Measurements from ENCODE around the gene NOS1AP. TPM values are rescaled to one million over a fixed set of nuclear protein-coding genes. Genes with fewer than 3 reads are reported as not detected.

NOS1AP gene
- total and polyA plus RNA-seq, 9 of the 15 experiments (the other 6 are each of a cell fraction or from before 2014, with no cell fraction given): 0.07 to 1.5 (median 0.22) TPM

DNA sequence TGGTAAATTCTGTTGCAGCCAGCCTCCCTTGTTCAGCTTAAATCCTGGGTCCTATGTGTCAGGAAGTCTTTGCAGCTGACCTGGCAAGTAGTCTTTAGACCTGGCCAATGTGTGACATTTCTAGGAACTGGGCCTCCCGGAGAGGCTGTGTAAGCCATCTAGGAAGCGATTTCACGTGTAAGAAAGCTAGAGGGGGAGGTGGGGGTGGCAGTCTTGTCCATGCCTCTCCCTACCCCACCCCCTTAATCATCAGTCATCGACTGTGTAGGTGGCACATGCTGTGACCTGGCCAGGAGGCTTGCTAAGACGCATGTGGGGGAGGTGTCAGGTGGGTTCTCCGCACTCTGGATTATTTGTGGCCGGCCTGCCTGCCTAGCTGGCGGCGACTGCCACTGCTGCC lies 320.5 kb downstream of the NOS1AP start (continued):
- TF ChIP-seq ZFP30 (CRISPR knock-in tag; IDR thresholded peaks at IDR 0.05; ENCODE audit: borderline replicate concordance) (no peak), MAFK (IDR thresholded peaks at IDR 0.05; ENCODE audit: low read length) (no peak), ARID2 (IDR thresholded peaks at IDR 0.05) (no peak), TARDBP (IDR thresholded peaks at IDR 0.05) (no peak), POLR2G (IDR thresholded peaks at IDR 0.05; ENCODE audit: low read depth, low read length) (no peak), ATF7 (IDR thresholded peaks at IDR 0.05) (no peak), NBN (IDR thresholded peaks at IDR 0.05; ENCODE audit: low read depth) (no peak), ETV1 (tag; conservative IDR thresholded peaks at IDR 0.05; ENCODE audit: low read depth) (no peak), SP2 (IDR thresholded peaks at IDR 0.05; ENCODE audit: extremely low read depth, low read depth, low read length, poor library complexity, severe bottlenecking) (no peak), RBBP5 (IDR thresholded peaks at IDR 0.05; ENCODE audit: borderline replicate concordance, insufficient read depth, low read length, poor library complexity, severe bottlenecking) (no peak), ZNF830 (CRISPR knock-in tag; IDR thresholded peaks at IDR 0.05) (no peak), FOXA1 (IDR thresholded peaks at IDR 0.05; ENCODE audit: borderline replicate concordance) (no peak), CBX5 (IDR thresholded peaks at IDR 0.05; ENCODE audit: borderline replicate concordance, low read depth) (no peak), MYBL2 (IDR thresholded peaks at IDR 0.05; ENCODE audit: low read depth) (no peak), MYBL2 (CRISPR knock-in tag; IDR thresholded peaks at IDR 0.05; ENCODE audit: borderline replicate concordance) (no peak), CEBPB (tag; IDR thresholded peaks at IDR 0.05) (no peak), PTBP1 (IDR thresholded peaks at IDR 0.05; ENCODE audit: low read depth, low read length) (no peak), CEBPG (CRISPR knock-in tag; IDR thresholded peaks at IDR 0.05) (no peak), CEBPG (tag; conservative IDR thresholded peaks at IDR 0.05 in 1 of 2, IDR thresholded peaks at IDR 0.05 in 1 of 2) (no peak), ASH1L (IDR thresholded peaks at IDR 0.05; ENCODE audit: borderline replicate concordance, low read depth, partially characterized antibody) (no peak), RFX1 (IDR thresholded peaks at IDR 0.05) (no peak), TGIF2 (CRISPR knock-in tag; IDR thresholded peaks at IDR 0.05) (no peak), NFIC (IDR thresholded peaks at IDR 0.05) (no peak), SNRNP70 (optimal IDR thresholded peaks at IDR 0.05; ENCODE audit: low read depth, low read length) (no peak)
- TF ChIP-seq, protein P1, sequence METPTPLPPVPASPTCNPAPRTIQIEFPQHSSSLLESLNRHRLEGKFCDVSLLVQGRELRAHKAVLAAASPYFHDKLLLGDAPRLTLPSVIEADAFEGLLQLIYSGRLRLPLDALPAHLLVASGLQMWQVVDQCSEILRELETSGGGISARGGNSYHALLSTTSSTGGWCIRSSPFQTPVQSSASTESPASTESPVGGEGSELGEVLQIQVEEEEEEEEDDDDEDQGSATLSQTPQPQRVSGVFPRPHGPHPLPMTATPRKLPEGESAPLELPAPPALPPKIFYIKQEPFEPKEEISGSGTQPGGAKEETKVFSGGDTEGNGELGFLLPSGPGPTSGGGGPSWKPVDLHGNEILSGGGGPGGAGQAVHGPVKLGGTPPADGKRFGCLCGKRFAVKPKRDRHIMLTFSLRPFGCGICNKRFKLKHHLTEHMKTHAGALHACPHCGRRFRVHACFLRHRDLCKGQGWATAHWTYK (CRISPR knock-in tag; IDR thresholded peaks at IDR 0.05): no peak
- TF ChIP-seq, protein P2, sequence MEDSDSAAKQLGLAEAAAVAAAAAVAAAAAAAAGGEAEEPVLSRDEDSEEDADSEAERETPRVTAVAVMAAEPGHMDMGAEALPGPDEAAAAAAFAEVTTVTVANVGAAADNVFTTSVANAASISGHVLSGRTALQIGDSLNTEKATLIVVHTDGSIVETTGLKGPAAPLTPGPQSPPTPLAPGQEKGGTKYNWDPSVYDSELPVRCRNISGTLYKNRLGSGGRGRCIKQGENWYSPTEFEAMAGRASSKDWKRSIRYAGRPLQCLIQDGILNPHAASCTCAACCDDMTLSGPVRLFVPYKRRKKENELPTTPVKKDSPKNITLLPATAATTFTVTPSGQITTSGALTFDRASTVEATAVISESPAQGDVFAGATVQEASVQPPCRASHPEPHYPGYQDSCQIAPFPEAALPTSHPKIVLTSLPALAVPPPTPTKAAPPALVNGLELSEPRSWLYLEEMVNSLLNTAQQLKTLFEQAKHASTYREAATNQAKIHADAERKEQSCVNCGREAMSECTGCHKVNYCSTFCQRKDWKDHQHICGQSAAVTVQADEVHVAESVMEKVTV (CRISPR knock-in tag; IDR thresholded peaks at IDR 0.05): no peak
- TF ChIP-seq, protein P3, sequence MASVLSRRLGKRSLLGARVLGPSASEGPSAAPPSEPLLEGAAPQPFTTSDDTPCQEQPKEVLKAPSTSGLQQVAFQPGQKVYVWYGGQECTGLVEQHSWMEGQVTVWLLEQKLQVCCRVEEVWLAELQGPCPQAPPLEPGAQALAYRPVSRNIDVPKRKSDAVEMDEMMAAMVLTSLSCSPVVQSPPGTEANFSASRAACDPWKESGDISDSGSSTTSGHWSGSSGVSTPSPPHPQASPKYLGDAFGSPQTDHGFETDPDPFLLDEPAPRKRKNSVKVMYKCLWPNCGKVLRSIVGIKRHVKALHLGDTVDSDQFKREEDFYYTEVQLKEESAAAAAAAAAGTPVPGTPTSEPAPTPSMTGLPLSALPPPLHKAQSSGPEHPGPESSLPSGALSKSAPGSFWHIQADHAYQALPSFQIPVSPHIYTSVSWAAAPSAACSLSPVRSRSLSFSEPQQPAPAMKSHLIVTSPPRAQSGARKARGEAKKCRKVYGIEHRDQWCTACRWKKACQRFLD (CRISPR knock-in tag; IDR thresholded peaks at IDR 0.05): no peak
- TF ChIP-seq, protein P4, sequence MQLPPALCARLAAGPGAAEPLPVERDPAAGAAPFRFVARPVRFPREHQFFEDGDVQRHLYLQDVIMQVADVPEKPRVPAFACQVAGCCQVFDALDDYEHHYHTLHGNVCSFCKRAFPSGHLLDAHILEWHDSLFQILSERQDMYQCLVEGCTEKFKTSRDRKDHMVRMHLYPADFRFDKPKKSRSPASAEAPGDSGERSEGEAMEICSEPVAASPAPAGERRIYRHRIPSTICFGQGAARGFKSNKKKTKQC (CRISPR knock-in tag; IDR thresholded peaks at IDR 0.05): no peak
